ENCODE results near the gene MOSMO. TPM values are rescaled to one million over a fixed set of nuclear protein-coding genes. Genes with fewer than 3 reads are reported as not detected.
A peak's percentile ranks its signal among the peaks of the same experiment; 100 is the strongest.

MOSMO gene
- total RNA-seq, 1 donor from 2014 or later: 14.8 TPM

DNA sequence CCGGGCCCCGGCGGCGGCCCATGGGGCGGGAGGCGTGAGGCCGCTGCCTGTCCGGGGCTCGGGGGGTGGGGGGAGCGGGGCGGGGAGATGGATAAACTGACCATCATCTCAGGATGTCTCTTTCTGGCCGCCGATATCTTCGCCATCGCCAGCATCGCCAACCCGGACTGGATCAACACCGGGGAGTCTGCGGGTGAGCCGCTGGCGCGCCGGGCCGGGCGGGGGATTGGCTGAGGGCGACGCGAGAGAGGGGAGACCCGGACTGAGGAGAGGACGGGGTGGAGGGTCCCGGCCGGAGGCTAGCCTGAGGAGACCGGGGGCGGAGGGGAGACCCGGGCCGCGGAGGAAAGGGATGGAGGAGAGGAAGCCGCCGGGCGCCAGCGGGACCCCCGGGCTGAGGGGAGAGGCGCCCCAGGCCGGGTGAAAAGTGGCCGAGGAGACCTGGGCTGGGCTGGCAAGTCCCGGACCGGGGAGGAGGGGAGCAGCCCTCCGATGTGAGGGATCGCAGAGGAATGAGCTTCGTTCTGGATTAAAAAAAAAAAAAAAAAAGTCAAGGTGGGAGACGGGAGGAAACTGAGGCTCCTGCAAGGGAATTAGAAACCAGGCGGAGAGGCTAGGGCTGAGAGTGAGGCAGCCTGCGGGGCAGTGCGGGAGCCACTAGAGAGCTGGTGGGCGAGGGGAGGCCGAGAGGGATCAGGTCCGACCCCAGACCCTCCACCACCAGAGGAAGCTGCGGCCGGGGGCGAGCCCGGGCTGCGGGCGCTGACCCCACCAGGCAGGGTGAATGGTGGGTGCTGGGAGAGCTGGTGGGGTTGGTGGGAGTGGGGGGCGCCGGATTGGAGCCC, 526 bp downstream of the MOSMO start:
- H3K36me3 Mint-ChIP-seq (ENCODE audit: low read depth): no peaks in the 10 kb centered on the region
- H3K4me1 Mint-ChIP-seq: peaks cover 19% of the 10 kb centered on the region
- peaks cover 11% of the 10 kb centered on the region for H3K27me3 Mint-ChIP-seq (ENCODE audit: low read depth)
- TF ChIP-seq, protein P1, sequence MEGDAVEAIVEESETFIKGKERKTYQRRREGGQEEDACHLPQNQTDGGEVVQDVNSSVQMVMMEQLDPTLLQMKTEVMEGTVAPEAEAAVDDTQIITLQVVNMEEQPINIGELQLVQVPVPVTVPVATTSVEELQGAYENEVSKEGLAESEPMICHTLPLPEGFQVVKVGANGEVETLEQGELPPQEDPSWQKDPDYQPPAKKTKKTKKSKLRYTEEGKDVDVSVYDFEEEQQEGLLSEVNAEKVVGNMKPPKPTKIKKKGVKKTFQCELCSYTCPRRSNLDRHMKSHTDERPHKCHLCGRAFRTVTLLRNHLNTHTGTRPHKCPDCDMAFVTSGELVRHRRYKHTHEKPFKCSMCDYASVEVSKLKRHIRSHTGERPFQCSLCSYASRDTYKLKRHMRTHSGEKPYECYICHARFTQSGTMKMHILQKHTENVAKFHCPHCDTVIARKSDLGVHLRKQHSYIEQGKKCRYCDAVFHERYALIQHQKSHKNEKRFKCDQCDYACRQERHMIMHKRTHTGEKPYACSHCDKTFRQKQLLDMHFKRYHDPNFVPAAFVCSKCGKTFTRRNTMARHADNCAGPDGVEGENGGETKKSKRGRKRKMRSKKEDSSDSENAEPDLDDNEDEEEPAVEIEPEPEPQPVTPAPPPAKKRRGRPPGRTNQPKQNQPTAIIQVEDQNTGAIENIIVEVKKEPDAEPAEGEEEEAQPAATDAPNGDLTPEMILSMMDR (conservative IDR thresholded peaks at IDR 0.05): no peak
- H3K9me3 Mint-ChIP-seq: no peaks in the 10 kb centered on the region
- H3K27ac Mint-ChIP-seq (ENCODE audit: unreplicated experiment): peak overlapping the region; percentile 4
- peak overlapping the region; percentile 89 for H3K4me3 Mint-ChIP-seq
- peak; percentile 36 for DNase-seq (ENCODE audit: low read depth, low spot score)

DNA sequence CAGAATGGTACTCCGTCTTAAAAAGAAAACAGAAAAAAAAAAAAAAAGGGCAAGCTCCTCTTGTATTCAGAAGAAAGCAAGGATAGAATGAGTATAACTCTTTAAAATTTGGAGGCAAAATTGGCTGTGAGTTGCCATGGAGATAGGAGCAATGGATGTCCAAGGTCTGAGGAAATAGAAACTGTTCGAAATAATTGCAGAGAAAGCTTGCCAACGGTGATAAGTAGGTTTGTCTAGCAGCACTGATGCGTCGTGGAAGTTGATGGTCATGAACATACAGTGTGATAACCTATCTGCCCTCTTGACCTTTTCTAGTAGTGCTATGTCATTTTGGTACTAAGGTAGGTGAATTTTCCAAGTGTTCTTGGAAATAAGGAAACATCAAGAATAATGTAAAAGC, 3.0 kb downstream of the MOSMO start:
- Mint-ChIP-seq H3K36me3 (ENCODE audit: low read depth) (no peaks in the 10 kb centered on the region), H3K27me3 (ENCODE audit: low read depth) (peaks cover 3% of the 10 kb centered on the region), H3K9me3 (no peaks in the 10 kb centered on the region), H3K4me3 (peak overlapping the region; percentile 13), H3K4me1 (peaks cover 19% of the 10 kb centered on the region), H3K27ac (ENCODE audit: unreplicated experiment) (no peak overlapping the region)
- TF ChIP-seq, protein P1 (conservative IDR thresholded peaks at IDR 0.05): no peak
- no peak for DNase-seq (ENCODE audit: low read depth, low spot score)

DNA sequence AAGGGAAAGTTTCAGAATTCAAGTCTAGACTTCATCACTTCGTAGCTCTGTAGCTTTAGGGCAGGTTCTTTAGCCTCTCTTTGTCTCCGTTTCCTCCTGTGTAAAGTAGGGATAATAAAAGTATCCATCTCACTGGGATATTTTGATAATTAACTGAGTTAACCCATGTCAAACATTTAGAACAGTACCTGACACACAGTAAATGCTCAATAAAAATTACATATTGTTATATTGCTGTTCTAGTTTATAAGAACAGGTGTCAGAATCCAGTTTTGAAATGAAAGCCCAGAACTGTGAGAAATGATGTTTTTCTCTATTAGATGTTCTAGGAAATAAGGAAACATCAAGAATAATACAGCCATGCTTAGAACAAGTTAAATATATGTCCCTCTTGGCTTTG, 4.3 kb downstream of the MOSMO start:
- Mint-ChIP-seq H3K36me3 (ENCODE audit: low read depth) (no peaks in the 10 kb centered on the region), H3K27me3 (ENCODE audit: low read depth) (no peaks in the 10 kb centered on the region)

DNA sequence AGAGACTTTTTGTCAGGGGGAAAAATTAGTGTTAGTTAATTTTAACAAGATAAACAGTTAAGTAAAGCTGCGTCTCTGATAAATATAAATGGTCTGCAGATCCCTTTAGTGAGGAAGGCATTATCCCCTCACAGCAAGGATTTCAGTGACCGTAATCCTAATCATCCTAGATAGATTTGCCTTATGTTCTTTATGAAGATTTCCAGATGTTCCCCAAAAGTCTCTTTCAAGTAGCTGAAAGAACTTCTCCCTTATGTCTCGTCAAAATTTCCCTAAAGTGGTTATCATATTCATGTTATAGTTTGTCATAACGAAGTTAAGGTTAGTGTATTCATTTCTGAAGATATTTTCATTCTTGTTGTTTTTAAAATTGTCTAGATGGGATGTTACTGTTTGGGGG, 5.6 kb downstream of the MOSMO start:
- H3K4me1 Mint-ChIP-seq: peaks cover 11% of the 10 kb centered on the region

More for the DNA sequence above, 4.3 kb downstream of the MOSMO start:
- H3K4me3 Mint-ChIP-seq: peak overlapping the region; percentile 54
- H3K9me3 Mint-ChIP-seq: no peaks in the 10 kb centered on the region
- DNase-seq (ENCODE audit: low read depth, low spot score): no peak
- TF ChIP-seq, protein P1 (conservative IDR thresholded peaks at IDR 0.05): no peak
- peaks cover 14% of the 10 kb centered on the region for H3K4me1 Mint-ChIP-seq
- H3K27ac Mint-ChIP-seq (ENCODE audit: unreplicated experiment): no peak overlapping the region

DNA sequence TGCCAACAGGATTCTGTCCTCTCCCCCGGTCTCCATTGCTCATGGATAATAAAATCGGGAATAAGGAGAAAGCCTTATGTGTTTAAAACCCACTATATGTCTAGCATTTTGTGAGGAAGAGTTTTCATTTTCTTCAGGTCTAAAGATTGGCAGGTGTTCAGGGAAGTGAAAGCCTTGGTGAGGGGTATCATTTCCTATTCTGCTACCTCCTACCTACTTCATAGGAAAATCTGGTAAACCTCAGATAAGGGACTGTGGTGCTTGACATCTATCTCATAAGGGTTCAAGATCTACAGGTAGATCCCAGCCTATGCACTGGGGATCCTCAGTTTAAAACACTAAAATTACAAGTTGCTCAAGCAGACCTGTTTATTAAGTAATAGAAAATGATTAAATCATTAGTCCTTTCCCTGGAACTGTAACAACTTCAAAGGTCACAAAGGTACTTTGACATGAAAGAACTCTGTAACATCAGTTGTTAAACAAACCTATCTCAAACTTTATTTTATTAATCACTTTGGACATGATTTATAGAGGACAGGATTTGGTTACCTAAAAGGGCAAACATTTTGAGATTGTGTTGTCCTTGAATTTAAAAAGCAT, 6.5 kb downstream of the MOSMO start:
- peaks cover 6% of the 10 kb centered on the region for H3K4me1 Mint-ChIP-seq
- DNase-seq (ENCODE audit: low read depth, low spot score): no peak
- no peaks in the 10 kb centered on the region for H3K9me3 Mint-ChIP-seq
- no peaks in the 10 kb centered on the region for H3K27me3 Mint-ChIP-seq (ENCODE audit: low read depth)
- H3K36me3 Mint-ChIP-seq (ENCODE audit: low read depth): no peaks in the 10 kb centered on the region
- no peak overlapping the region for H3K27ac Mint-ChIP-seq (ENCODE audit: unreplicated experiment)
- no peak overlapping the region for H3K4me3 Mint-ChIP-seq
- TF ChIP-seq, protein P1 (conservative IDR thresholded peaks at IDR 0.05): no peak

More for the DNA sequence above, 5.6 kb downstream of the MOSMO start:
- no peak for DNase-seq (ENCODE audit: low read depth, low spot score)
- H3K27ac Mint-ChIP-seq (ENCODE audit: unreplicated experiment): no peak overlapping the region
- H3K9me3 Mint-ChIP-seq: no peaks in the 10 kb centered on the region
- H3K36me3 Mint-ChIP-seq (ENCODE audit: low read depth): no peaks in the 10 kb centered on the region
- TF ChIP-seq, protein P1 (conservative IDR thresholded peaks at IDR 0.05): no peak
- no peak overlapping the region for H3K4me3 Mint-ChIP-seq
- no peaks in the 10 kb centered on the region for H3K27me3 Mint-ChIP-seq (ENCODE audit: low read depth)
